Measurements from ENCODE around the gene SLC47A1. TPM values are rescaled to one million over a fixed set of nuclear protein-coding genes. Genes with fewer than 3 reads are reported as not detected.
"Not testable (repeated sequence)": the region's sequence is repeated elsewhere in the genome, so short reads cannot be mapped to it uniquely, and the experiment has no call there.

Gene SLC47A1
- total RNA-seq, 1 experiment from 2014 or later, result not detected

DNA sequence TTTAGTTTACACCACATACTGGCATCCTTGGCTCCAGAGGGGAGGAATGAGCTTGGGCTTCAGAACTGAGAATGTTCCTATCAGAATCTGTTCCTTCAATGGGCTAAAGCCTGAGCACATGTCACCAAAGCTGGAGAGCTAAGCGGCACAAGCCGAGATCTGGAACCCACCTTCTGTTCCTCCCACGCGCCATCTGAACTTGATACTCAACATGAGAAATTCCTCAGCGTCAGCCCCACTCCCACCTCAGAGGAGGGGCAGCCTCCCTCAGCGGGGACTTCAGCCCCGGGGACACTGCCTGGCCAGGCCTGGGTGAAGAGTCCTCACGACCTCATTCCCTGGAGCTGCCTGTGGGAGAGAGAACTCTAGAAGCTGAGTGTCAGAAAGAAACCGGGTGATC is 22.8 kb upstream of the SLC47A1 start:
- H3K4me2 ChIP-seq (ENCODE audit: low read depth, low read length, poor library complexity, severe bottlenecking), result no peak overlapping the region
- H3K27ac ChIP-seq (ENCODE audit: low read length), result no peak overlapping the region
- H2AFZ ChIP-seq (ENCODE audit: low read length), result no peak overlapping the region
- no peaks in the 10 kb centered on the region for H3K36me3 ChIP-seq (ENCODE audit: insufficient read depth, low read length)
- H3K27me3 ChIP-seq (ENCODE audit: low read length), result no peaks in the 10 kb centered on the region
- H3K79me2 ChIP-seq (ENCODE audit: low read length), result no peaks in the 10 kb centered on the region
- H4K20me1 ChIP-seq (ENCODE audit: insufficient read depth, low read depth, low read length), result no peaks in the 10 kb centered on the region
- no peaks in the 10 kb centered on the region for H3K9me3 ChIP-seq (ENCODE audit: low read length)
- H3K4me3 ChIP-seq (ENCODE audit: low read length), result no peak overlapping the region
- no peak overlapping the region for H3K9ac ChIP-seq (ENCODE audit: low read length)
- H3K4me1 ChIP-seq (ENCODE audit: low read length), result peaks cover 44% of the 10 kb centered on the region
- no peak for DNase-seq
- no peaks in the 10 kb centered on the region for H3K9me2 ChIP-seq (replicated peaks; ENCODE audit: insufficient read depth, low read length)

DNA sequence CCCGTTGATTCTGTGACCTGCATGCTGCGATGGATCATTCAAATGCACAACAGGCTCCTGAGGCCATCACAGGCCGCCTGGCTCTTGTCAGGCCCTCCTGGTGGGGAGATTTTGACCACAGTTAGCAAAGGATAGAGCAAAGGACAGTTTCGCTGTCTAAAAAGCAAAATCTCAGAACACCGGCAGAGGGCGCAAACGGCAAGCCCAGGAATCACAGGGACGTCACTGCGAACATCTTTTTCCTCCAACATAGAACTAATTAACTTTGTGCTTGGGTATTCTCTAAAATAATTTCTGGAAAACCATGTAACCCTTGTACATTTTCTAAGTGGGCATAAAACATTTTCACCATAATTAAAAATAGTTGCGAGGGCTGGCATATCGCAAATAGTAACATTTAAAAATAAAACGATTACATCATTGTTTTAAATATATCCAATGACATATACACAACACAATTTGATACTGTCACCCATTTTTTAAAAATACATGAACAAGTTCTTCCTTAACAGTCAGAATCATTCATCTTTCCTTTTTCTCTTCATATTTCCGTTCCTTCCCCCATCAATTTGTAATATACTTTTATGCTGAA is 19.7 kb upstream of the SLC47A1 start:
- no peaks in the 10 kb centered on the region for H3K9me3 ChIP-seq (ENCODE audit: low read length)
- H3K27me3 ChIP-seq (ENCODE audit: low read length), result no peaks in the 10 kb centered on the region
- no peak overlapping the region for H3K27ac ChIP-seq (ENCODE audit: low read length)
- H3K4me1 ChIP-seq (ENCODE audit: low read length), result peaks cover 32% of the 10 kb centered on the region
- H3K36me3 ChIP-seq (ENCODE audit: insufficient read depth, low read length), result no peaks in the 10 kb centered on the region
- peak overlapping the region; percentile 26 for H3K4me2 ChIP-seq (ENCODE audit: low read depth, low read length, poor library complexity, severe bottlenecking)
- no peak overlapping the region for H3K9ac ChIP-seq (ENCODE audit: low read length)
- H3K4me3 ChIP-seq (ENCODE audit: low read length), result no peak overlapping the region
- H3K9me2 ChIP-seq (replicated peaks; ENCODE audit: insufficient read depth, low read length), result no peaks in the 10 kb centered on the region
- peak overlapping the region; percentile 23; the same call in 1 of the 2 replicates for H2AFZ ChIP-seq (ENCODE audit: low read length)
- H3K79me2 ChIP-seq (ENCODE audit: low read length), result no peaks in the 10 kb centered on the region
- no peaks in the 10 kb centered on the region for H4K20me1 ChIP-seq (ENCODE audit: insufficient read depth, low read depth, low read length)
- peak; percentile 89 for DNase-seq

DNA sequence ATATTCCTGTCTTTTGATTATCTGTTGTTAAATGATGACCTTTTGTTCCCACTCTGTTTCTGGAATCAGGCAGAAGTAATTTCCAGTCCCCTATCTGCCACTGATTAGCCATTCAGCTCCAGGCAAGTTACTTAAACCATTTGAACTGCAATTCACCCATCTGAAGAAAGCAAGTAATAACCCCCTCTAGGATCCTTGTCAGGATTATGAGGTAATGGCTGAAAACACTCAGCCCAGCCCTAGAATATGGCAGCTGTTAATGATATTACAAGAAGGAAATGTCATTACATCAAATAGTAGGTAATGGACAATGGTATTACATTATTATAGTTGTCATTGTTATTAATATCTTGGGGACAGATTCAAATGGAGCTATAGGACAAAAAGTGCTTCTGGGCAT is 16.0 kb upstream of the SLC47A1 start:
- H4K20me1 ChIP-seq (ENCODE audit: insufficient read depth, low read depth, low read length), result no peaks in the 10 kb centered on the region
- H3K4me1 ChIP-seq (ENCODE audit: low read length), result peaks cover 15% of the 10 kb centered on the region
- no peaks in the 10 kb centered on the region for H3K9me2 ChIP-seq (replicated peaks; ENCODE audit: insufficient read depth, low read length)
- H3K27me3 ChIP-seq (ENCODE audit: low read length), result no peaks in the 10 kb centered on the region
- H3K79me2 ChIP-seq (ENCODE audit: low read length), result no peaks in the 10 kb centered on the region
- no peak overlapping the region for H2AFZ ChIP-seq (ENCODE audit: low read length)
- no peak overlapping the region for H3K4me3 ChIP-seq (ENCODE audit: low read length)
- H3K9me3 ChIP-seq (ENCODE audit: low read length), result no peaks in the 10 kb centered on the region
- no peak for DNase-seq
- H3K9ac ChIP-seq (ENCODE audit: low read length), result no peak overlapping the region
- no peaks in the 10 kb centered on the region for H3K36me3 ChIP-seq (ENCODE audit: insufficient read depth, low read length)
- H3K27ac ChIP-seq (ENCODE audit: low read length), result no peak overlapping the region
- no peak overlapping the region for H3K4me2 ChIP-seq (ENCODE audit: low read depth, low read length, poor library complexity, severe bottlenecking)

GRCh38 chr17:19519388-19520291 is 14.0 kb upstream of the SLC47A1 start:
- H3K4me2 ChIP-seq (ENCODE audit: low read depth, low read length, poor library complexity, severe bottlenecking); H3K4me1 ChIP-seq (ENCODE audit: low read length): not testable (repeated sequence)

DNA sequence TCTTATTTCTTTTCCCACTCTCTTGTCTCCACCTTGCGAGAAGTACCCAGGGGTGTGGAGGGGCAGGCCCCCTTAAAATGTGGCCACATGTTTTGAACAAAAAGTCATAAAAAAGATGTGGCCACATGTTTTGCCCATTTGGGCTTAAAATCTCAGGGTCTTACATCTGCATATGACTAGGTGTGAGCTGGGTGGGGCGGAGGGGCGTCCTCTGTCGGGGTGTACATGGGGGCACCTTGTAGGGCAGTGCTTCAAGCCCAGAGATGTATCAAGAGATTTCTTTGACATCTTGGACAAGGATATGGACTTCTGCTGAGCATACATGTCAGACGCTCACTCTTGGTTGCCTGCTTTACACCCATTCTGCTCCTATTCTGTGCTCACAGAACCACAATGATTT is 13.0 kb upstream of the SLC47A1 start:
- no peaks in the 10 kb centered on the region for H3K4me1 ChIP-seq (ENCODE audit: low read length)
- DNase-seq, result no peak
- H3K36me3 ChIP-seq (ENCODE audit: insufficient read depth, low read length), result no peaks in the 10 kb centered on the region
- no peaks in the 10 kb centered on the region for H3K9me2 ChIP-seq (replicated peaks; ENCODE audit: insufficient read depth, low read length)
- H3K4me2 ChIP-seq (ENCODE audit: low read depth, low read length, poor library complexity, severe bottlenecking), result no peak overlapping the region
- H3K9ac ChIP-seq (ENCODE audit: low read length), result no peak overlapping the region
- no peaks in the 10 kb centered on the region for H4K20me1 ChIP-seq (ENCODE audit: insufficient read depth, low read depth, low read length)
- no peaks in the 10 kb centered on the region for H3K79me2 ChIP-seq (ENCODE audit: low read length)
- H3K27me3 ChIP-seq (ENCODE audit: low read length), result no peaks in the 10 kb centered on the region
- H2AFZ ChIP-seq (ENCODE audit: low read length), result no peak overlapping the region
- no peak overlapping the region for H3K4me3 ChIP-seq (ENCODE audit: low read length)
- H3K9me3 ChIP-seq (ENCODE audit: low read length), result no peaks in the 10 kb centered on the region
- no peak overlapping the region for H3K27ac ChIP-seq (ENCODE audit: low read length)

More at GRCh38 chr17:19519388-19520291, 14.0 kb upstream of the SLC47A1 start:
- H3K4me3 ChIP-seq (ENCODE audit: low read length); H3K27ac ChIP-seq (ENCODE audit: low read length); H3K9ac ChIP-seq (ENCODE audit: low read length); H4K20me1 ChIP-seq (ENCODE audit: insufficient read depth, low read depth, low read length); H3K9me3 ChIP-seq (ENCODE audit: low read length); H3K79me2 ChIP-seq (ENCODE audit: low read length); H2AFZ ChIP-seq (ENCODE audit: low read length); H3K9me2 ChIP-seq (replicated peaks; ENCODE audit: insufficient read depth, low read length); DNase-seq; H3K27me3 ChIP-seq (ENCODE audit: low read length); H3K36me3 ChIP-seq (ENCODE audit: insufficient read depth, low read length): not testable (repeated sequence)

DNA sequence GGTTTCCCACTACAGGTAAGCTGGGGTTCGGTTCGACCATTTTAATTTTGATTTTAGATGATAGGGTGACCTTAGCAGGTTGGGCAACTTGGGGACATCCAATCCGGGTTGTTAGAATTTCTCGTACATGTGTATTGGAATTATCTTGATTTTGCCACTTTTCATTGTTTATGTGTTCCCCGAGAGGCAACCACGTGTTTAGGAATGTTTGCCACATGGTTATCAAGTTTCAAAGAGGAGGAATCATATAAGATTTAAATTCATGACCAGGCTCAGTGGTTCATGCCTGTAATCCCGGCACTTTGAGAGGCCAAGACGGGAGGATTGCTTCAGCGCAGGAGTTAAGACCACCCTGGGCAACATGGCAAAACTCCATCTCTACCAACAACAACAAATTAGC is 10.0 kb upstream of the SLC47A1 start:
- no peaks in the 10 kb centered on the region for H3K79me2 ChIP-seq (ENCODE audit: low read length)
- H3K4me3 ChIP-seq (ENCODE audit: low read length), result no peak overlapping the region
- H3K9me3 ChIP-seq (ENCODE audit: low read length), result no peaks in the 10 kb centered on the region
- H3K9me2 ChIP-seq (replicated peaks; ENCODE audit: insufficient read depth, low read length), result no peaks in the 10 kb centered on the region
- H3K27me3 ChIP-seq (ENCODE audit: low read length), result no peaks in the 10 kb centered on the region
- no peak overlapping the region for H3K4me2 ChIP-seq (ENCODE audit: low read depth, low read length, poor library complexity, severe bottlenecking)
- no peak overlapping the region for H3K27ac ChIP-seq (ENCODE audit: low read length)
- no peaks in the 10 kb centered on the region for H3K4me1 ChIP-seq (ENCODE audit: low read length)
- no peaks in the 10 kb centered on the region for H3K36me3 ChIP-seq (ENCODE audit: insufficient read depth, low read length)
- no peaks in the 10 kb centered on the region for H4K20me1 ChIP-seq (ENCODE audit: insufficient read depth, low read depth, low read length)
- no peak overlapping the region for H2AFZ ChIP-seq (ENCODE audit: low read length)
- DNase-seq, result no peak
- no peak overlapping the region for H3K9ac ChIP-seq (ENCODE audit: low read length)

GRCh38 chr17:19526950-19527349 is 6.7 kb upstream of the SLC47A1 start:
- H3K27ac ChIP-seq (ENCODE audit: low read length); H3K4me2 ChIP-seq (ENCODE audit: low read depth, low read length, poor library complexity, severe bottlenecking); H3K9ac ChIP-seq (ENCODE audit: low read length); H3K9me3 ChIP-seq (ENCODE audit: low read length); H3K4me3 ChIP-seq (ENCODE audit: low read length); H3K27me3 ChIP-seq (ENCODE audit: low read length); H3K4me1 ChIP-seq (ENCODE audit: low read length); H4K20me1 ChIP-seq (ENCODE audit: insufficient read depth, low read depth, low read length); H2AFZ ChIP-seq (ENCODE audit: low read length); H3K79me2 ChIP-seq (ENCODE audit: low read length); DNase-seq; H3K9me2 ChIP-seq (replicated peaks; ENCODE audit: insufficient read depth, low read length); H3K36me3 ChIP-seq (ENCODE audit: insufficient read depth, low read length): not testable (repeated sequence)

DNA sequence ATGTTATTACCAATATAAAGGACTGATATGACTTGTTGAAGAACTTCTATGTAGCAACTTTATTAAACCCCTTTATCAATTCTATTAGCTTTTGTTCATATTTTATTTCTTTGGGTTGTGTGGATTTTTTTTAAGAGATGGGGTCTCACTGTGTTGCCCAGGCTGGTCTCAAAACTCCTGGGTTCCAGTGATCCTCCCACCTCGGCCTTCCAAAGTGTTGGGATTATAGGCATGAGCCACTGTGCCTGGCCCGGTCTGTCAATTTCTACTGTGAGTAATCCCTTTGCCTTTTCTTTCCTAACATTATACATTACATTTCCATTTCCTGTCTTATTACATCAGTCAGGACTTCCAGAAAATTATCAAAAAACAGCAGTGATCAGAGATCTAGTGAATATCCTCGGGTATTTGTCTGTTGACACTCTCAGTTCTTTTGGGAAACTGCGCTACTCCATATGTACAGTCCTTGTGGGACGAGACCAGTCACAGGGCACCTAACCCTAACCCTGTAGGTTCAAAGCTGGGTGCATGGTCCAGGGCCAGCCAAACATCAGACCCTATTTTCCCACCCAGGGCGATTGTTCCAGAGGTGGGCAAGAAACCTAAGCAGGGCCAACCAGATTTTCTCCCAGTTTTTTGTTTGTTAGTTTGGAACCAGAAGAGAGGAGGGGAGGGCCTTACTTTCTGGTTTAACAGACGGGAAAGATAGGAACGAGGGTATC is 1.7 kb upstream of the SLC47A1 start:
- no peaks in the 10 kb centered on the region for H3K27me3 ChIP-seq (ENCODE audit: low read length)
- H3K4me3 ChIP-seq (ENCODE audit: low read length), result no peak overlapping the region

More for the DNA sequence above, 1.7 kb upstream of the SLC47A1 start:
- Histone ChIP-seq H3K36me3 (ENCODE audit: insufficient read depth, low read length) (no peaks in the 10 kb centered on the region), H2AFZ (ENCODE audit: low read length) (no peak overlapping the region), H3K4me2 (ENCODE audit: low read depth, low read length, poor library complexity, severe bottlenecking) (no peak overlapping the region), H3K79me2 (ENCODE audit: low read length) (no peaks in the 10 kb centered on the region), H3K4me1 (ENCODE audit: low read length) (no peaks in the 10 kb centered on the region), H3K9ac (ENCODE audit: low read length) (no peak overlapping the region), H4K20me1 (ENCODE audit: insufficient read depth, low read depth, low read length) (no peaks in the 10 kb centered on the region), H3K27ac (ENCODE audit: low read length) (no peak overlapping the region), H3K9me2 (replicated peaks; ENCODE audit: insufficient read depth, low read length) (no peaks in the 10 kb centered on the region), H3K9me3 (ENCODE audit: low read length) (no peaks in the 10 kb centered on the region)
- DNase-seq, result no peak

Data from Karpas-422 (cell line).